ENCODE measurements around the gene AFF1.

- TF ChIP-seq, protein P1, sequence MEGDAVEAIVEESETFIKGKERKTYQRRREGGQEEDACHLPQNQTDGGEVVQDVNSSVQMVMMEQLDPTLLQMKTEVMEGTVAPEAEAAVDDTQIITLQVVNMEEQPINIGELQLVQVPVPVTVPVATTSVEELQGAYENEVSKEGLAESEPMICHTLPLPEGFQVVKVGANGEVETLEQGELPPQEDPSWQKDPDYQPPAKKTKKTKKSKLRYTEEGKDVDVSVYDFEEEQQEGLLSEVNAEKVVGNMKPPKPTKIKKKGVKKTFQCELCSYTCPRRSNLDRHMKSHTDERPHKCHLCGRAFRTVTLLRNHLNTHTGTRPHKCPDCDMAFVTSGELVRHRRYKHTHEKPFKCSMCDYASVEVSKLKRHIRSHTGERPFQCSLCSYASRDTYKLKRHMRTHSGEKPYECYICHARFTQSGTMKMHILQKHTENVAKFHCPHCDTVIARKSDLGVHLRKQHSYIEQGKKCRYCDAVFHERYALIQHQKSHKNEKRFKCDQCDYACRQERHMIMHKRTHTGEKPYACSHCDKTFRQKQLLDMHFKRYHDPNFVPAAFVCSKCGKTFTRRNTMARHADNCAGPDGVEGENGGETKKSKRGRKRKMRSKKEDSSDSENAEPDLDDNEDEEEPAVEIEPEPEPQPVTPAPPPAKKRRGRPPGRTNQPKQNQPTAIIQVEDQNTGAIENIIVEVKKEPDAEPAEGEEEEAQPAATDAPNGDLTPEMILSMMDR (IDR thresholded peaks at IDR 0.05): no peak
- no peak for TF ChIP-seq POLR2A (IDR thresholded peaks at IDR 0.05)
These were observed 119.3 kb downstream of the AFF1 start for GRCh38 chr4:87053802-87054767.

All from thyroid gland (tissue), 4 donors.